ENCODE measurements around the gene ZYG11B.

ZYG11B gene

GRCh38 chr1:52693843-52694242 is 32.4 kb upstream of the ZYG11B start:
- Histone ChIP-seq H3K9me3 (ENCODE audit: control extremely low read depth in 1 of 5, control insufficient read depth in 4 of 5, insufficient read depth in 2 of 5, low read depth in 1 of 5, low read length in 4 of 5) (no peaks in the 10 kb centered on the region), H3K27ac (ENCODE audit: insufficient read depth in 1 of 2, low read depth in 1 of 2, low read length in 2 of 2, poor library complexity in 1 of 2, severe bottlenecking in 2 of 2) (no peak overlapping the region), H3K36me3 (ENCODE audit: control insufficient read depth in 4 of 4, insufficient read depth in 4 of 4, low read length in 3 of 4) (peaks cover 0 to 20% (median 11%) of the 10 kb centered on the region in 4 experiments), H3K4me3 (ENCODE audit: control insufficient read depth in 1 of 7, extremely low read depth in 1 of 7, insufficient read depth in 4 of 7, low read depth in 2 of 7, low read length in 6 of 7) (no peak overlapping the region), H3K27me3 (replicated peaks in 2 of 5; ENCODE audit: control insufficient read depth in 4 of 5, insufficient read depth in 5 of 5, low read length in 4 of 5) (no peaks in the 10 kb centered on the region), H3K4me1 (ENCODE audit: control extremely low read depth in 1 of 4, control insufficient read depth in 4 of 4, insufficient read depth in 4 of 4, low read length in 3 of 4) (peaks cover 2 to 13% (median 10%) of the 10 kb centered on the region in 4 experiments)
- ChIA-PET POLR2A (interaction anchor here (0.7 kb wide), 1 partner anchor 12 kb away, joined by 3 read pairs; no protein-coding TSS in a partner anchor), CTCF (interaction anchor here (1.7 kb wide), 1 partner anchor 15 kb away, joined by 4 read pairs; no protein-coding TSS in a partner anchor)
- 100% methylated on average over 1 of the region's 1 CpG for WGBS (ENCODE audit: insufficient coverage)
- DNase-seq, result no peak

- ChIA-PET CTCF (interaction anchor here (2.2 kb wide), 1 partner anchor 9 kb away, joined by 14 read pairs; no protein-coding TSS in a partner anchor), POLR2A (no interaction called here)
- Histone ChIP-seq H3K27ac (ENCODE audit: insufficient read depth in 1 of 2, low read depth in 1 of 2, low read length in 2 of 2, poor library complexity in 1 of 2, severe bottlenecking in 2 of 2) (no peak overlapping the region), H3K4me3 (ENCODE audit: control insufficient read depth in 1 of 7, extremely low read depth in 1 of 7, insufficient read depth in 4 of 7, low read depth in 2 of 7, low read length in 6 of 7) (no peak overlapping the region), H3K4me1 (ENCODE audit: control extremely low read depth in 1 of 4, control insufficient read depth in 4 of 4, insufficient read depth in 4 of 4, low read length in 3 of 4) (peaks cover 2 to 13% (median 10%) of the 10 kb centered on the region in 4 experiments), H3K9me3 (ENCODE audit: control extremely low read depth in 1 of 5, control insufficient read depth in 4 of 5, insufficient read depth in 2 of 5, low read depth in 1 of 5, low read length in 4 of 5) (no peaks in the 10 kb centered on the region), H3K27me3 (replicated peaks in 2 of 5; ENCODE audit: control insufficient read depth in 4 of 5, insufficient read depth in 5 of 5, low read length in 4 of 5) (no peaks in the 10 kb centered on the region), H3K36me3 (ENCODE audit: control insufficient read depth in 4 of 4, insufficient read depth in 4 of 4, low read length in 3 of 4) (peaks cover 0 to 16% (median 9%) of the 10 kb centered on the region in 4 experiments)
- 96% methylated on average over 7 of the region's 7 CpGs for WGBS (ENCODE audit: insufficient coverage)
- DNase-seq, result no peak
Measured at GRCh38 chr1:52695627-52696026, 30.6 kb upstream of the ZYG11B start.

GRCh38 chr1:52697795-52698674 is 28.2 kb upstream of the ZYG11B start, which contains the start of gene COA7:
Gene COA7, minus strand, starts transcription at chr1:52698347. Its CDS starts 21 bp downstream, at chr1:52698326.
- peaks cover 2 to 17% (median 13%) of the 10 kb centered on the region in 4 experiments for H3K4me1 ChIP-seq (ENCODE audit: control extremely low read depth in 1 of 4, control insufficient read depth in 4 of 4, insufficient read depth in 4 of 4, low read length in 3 of 4)
- no peaks in the 10 kb centered on the region for H3K27me3 ChIP-seq (replicated peaks in 2 of 5; ENCODE audit: control insufficient read depth in 4 of 5, insufficient read depth in 5 of 5, low read length in 4 of 5)
- H3K36me3 ChIP-seq (ENCODE audit: control insufficient read depth in 4 of 4, insufficient read depth in 4 of 4, low read length in 3 of 4), result no peaks in the 10 kb centered on the region
- POLR2A ChIA-PET, result interaction anchor here (0.6 kb wide), 1 partner anchor 1422 kb away, joined by 3 read pairs; no protein-coding TSS in a partner anchor
- DNase-seq, result peak; percentile 52 to 68 (median 54)
- H3K4me3 ChIP-seq (ENCODE audit: control insufficient read depth in 1 of 7, extremely low read depth in 1 of 7, insufficient read depth in 4 of 7, low read depth in 2 of 7, low read length in 6 of 7), result peak within 1 kb of the TSS; percentile 51 to 84 (median 79)
- 2% methylated on average over 59 of the region's 68 CpGs for WGBS (ENCODE audit: insufficient coverage)
- peak within 1 kb of the TSS in 1 of 2 experiments; percentile 58 for H3K27ac ChIP-seq (ENCODE audit: insufficient read depth in 1 of 2, low read depth in 1 of 2, low read length in 2 of 2, poor library complexity in 1 of 2, severe bottlenecking in 2 of 2)
- no peaks in the 10 kb centered on the region for H3K9me3 ChIP-seq (ENCODE audit: control extremely low read depth in 1 of 5, control insufficient read depth in 4 of 5, insufficient read depth in 2 of 5, low read depth in 1 of 5, low read length in 4 of 5)
- CTCF ChIA-PET, result interaction anchor here (2.2 kb wide), 1 partner anchor 12 kb away, joined by 14 read pairs; no protein-coding TSS in a partner anchor

- Histone ChIP-seq H3K27ac (ENCODE audit: insufficient read depth in 1 of 2, low read depth in 1 of 2, low read length in 2 of 2, poor library complexity in 1 of 2, severe bottlenecking in 2 of 2) (no peak overlapping the region), H3K4me1 (ENCODE audit: control extremely low read depth in 1 of 4, control insufficient read depth in 4 of 4, insufficient read depth in 4 of 4, low read length in 3 of 4) (peaks cover 2 to 32% (median 11%) of the 10 kb centered on the region in 4 experiments), H3K27me3 (replicated peaks in 2 of 5; ENCODE audit: control insufficient read depth in 4 of 5, insufficient read depth in 5 of 5, low read length in 4 of 5) (peaks cover 0 to 3% (median 0%) of the 10 kb centered on the region in 5 experiments), H3K4me3 (ENCODE audit: control insufficient read depth in 1 of 7, extremely low read depth in 1 of 7, insufficient read depth in 4 of 7, low read depth in 2 of 7, low read length in 6 of 7) (peak overlapping the region; percentile 20 to 80 (median 52)), H3K9me3 (ENCODE audit: control extremely low read depth in 1 of 5, control insufficient read depth in 4 of 5, insufficient read depth in 2 of 5, low read depth in 1 of 5, low read length in 4 of 5) (no peaks in the 10 kb centered on the region), H3K36me3 (ENCODE audit: control insufficient read depth in 4 of 4, insufficient read depth in 4 of 4, low read length in 3 of 4) (no peaks in the 10 kb centered on the region)
- peak; percentile 82 to 92 (median 90) for DNase-seq
- 8% methylated on average over 32 of the region's 35 CpGs for WGBS (ENCODE audit: insufficient coverage)
- ChIA-PET CTCF (interaction anchor here (1.1 to 1.4 kb wide), 3 partner anchors 9 to 41 kb away, joined by 3 read pairs; no protein-coding TSS in a partner anchor), POLR2A (no interaction called here)
Measured at GRCh38 chr1:52702886-52703787, 23.1 kb upstream of the ZYG11B start.

GRCh38 chr1:52706136-52706670 is 20.1 kb upstream of the ZYG11B start:
- Histone ChIP-seq H3K4me1 (ENCODE audit: control extremely low read depth in 1 of 4, control insufficient read depth in 4 of 4, insufficient read depth in 4 of 4, low read length in 3 of 4) (peaks cover 0 to 28% (median 9%) of the 10 kb centered on the region in 4 experiments), H3K27ac (ENCODE audit: insufficient read depth in 1 of 2, low read depth in 1 of 2, low read length in 2 of 2, poor library complexity in 1 of 2, severe bottlenecking in 2 of 2) (no peak overlapping the region), H3K27me3 (replicated peaks in 2 of 5; ENCODE audit: control insufficient read depth in 4 of 5, insufficient read depth in 5 of 5, low read length in 4 of 5) (peaks cover 0 to 3% (median 0%) of the 10 kb centered on the region in 5 experiments), H3K4me3 (ENCODE audit: control insufficient read depth in 1 of 7, extremely low read depth in 1 of 7, insufficient read depth in 4 of 7, low read depth in 2 of 7, low read length in 6 of 7) (no peak overlapping the region), H3K9me3 (ENCODE audit: control extremely low read depth in 1 of 5, control insufficient read depth in 4 of 5, insufficient read depth in 2 of 5, low read depth in 1 of 5, low read length in 4 of 5) (no peaks in the 10 kb centered on the region), H3K36me3 (ENCODE audit: control insufficient read depth in 4 of 4, insufficient read depth in 4 of 4, low read length in 3 of 4) (no peaks in the 10 kb centered on the region)
- POLR2A ChIA-PET, result no interaction called here
- WGBS (ENCODE audit: insufficient coverage), result 93% methylated on average over 3 of the region's 6 CpGs
- DNase-seq, result no peak
- CTCF ChIA-PET, result no interaction called here

GRCh38 chr1:52706941-52707926 is 19.0 kb upstream of the ZYG11B start:
- Histone ChIP-seq H3K9me3 (ENCODE audit: control extremely low read depth in 1 of 5, control insufficient read depth in 4 of 5, insufficient read depth in 2 of 5, low read depth in 1 of 5, low read length in 4 of 5) (no peaks in the 10 kb centered on the region), H3K4me3 (ENCODE audit: control insufficient read depth in 1 of 7, extremely low read depth in 1 of 7, insufficient read depth in 4 of 7, low read depth in 2 of 7, low read length in 6 of 7) (no peak overlapping the region), H3K4me1 (ENCODE audit: control extremely low read depth in 1 of 4, control insufficient read depth in 4 of 4, insufficient read depth in 4 of 4, low read length in 3 of 4) (peaks cover 0 to 28% (median 9%) of the 10 kb centered on the region in 4 experiments), H3K27me3 (replicated peaks in 2 of 5; ENCODE audit: control insufficient read depth in 4 of 5, insufficient read depth in 5 of 5, low read length in 4 of 5) (peaks cover 0 to 3% (median 0%) of the 10 kb centered on the region in 5 experiments), H3K27ac (ENCODE audit: insufficient read depth in 1 of 2, low read depth in 1 of 2, low read length in 2 of 2, poor library complexity in 1 of 2, severe bottlenecking in 2 of 2) (no peak overlapping the region), H3K36me3 (ENCODE audit: control insufficient read depth in 4 of 4, insufficient read depth in 4 of 4, low read length in 3 of 4) (no peaks in the 10 kb centered on the region)
- CTCF ChIA-PET, result no interaction called here
- WGBS (ENCODE audit: insufficient coverage), result 97% methylated on average over 16 of the region's 18 CpGs
- no peak for DNase-seq
- POLR2A ChIA-PET, result no interaction called here

Measured in common myeloid progenitor, CD34-positive (primary cell).